ENCODE results near the gene URAD. TPM values are rescaled to one million over a fixed set of nuclear protein-coding genes. Genes with fewer than 3 reads are reported as not detected.
"Not testable (repeated sequence)": the region's sequence is repeated elsewhere in the genome, so short reads cannot be mapped to it uniquely, and the experiment has no call there.

The URAD gene
- total RNA-seq, 6 donors from 2014 or later, result 0.27 TPM; not detected in 5

GRCh38 chr13:27966641-27967202 is 21.8 kb downstream of the URAD start:
- 0 to 4% methylated on average over 3 to 24 of the region's 38 CpGs for WGBS, 2 donors
- H3K4me3 ChIP-seq, result peak overlapping the region in 1 of 4 donors; percentile 24
- no peak overlapping the region for H3K27ac ChIP-seq
- no peaks in the 10 kb centered on the region for H3K36me3 ChIP-seq
- peaks cover 4 to 42% (median 15%) of the 10 kb centered on the region in 4 donors for H3K4me1 ChIP-seq
- TF ChIP-seq EP300 (IDR thresholded peaks at IDR 0.05) (no peak), POLR2A (IDR thresholded peaks at IDR 0.05) (no peak), POLR2AphosphoS5 (IDR thresholded peaks at IDR 0.05) (no peak), CTCF (IDR thresholded peaks at IDR 0.05) (no peak)
- ATAC-seq (ENCODE audit: low FRiP score in 2 of 2) (peak in 1 of 2 donors; percentile 24), DNase-seq (no peak)
- H3K27me3 ChIP-seq, result peaks cover 3 to 81% (median 45%) of the 10 kb centered on the region in 4 donors
- H3K9me3 ChIP-seq, result no peaks in the 10 kb centered on the region

GRCh38 chr13:27965740-27966640 is 22.5 kb downstream of the URAD start:
- no peaks in the 10 kb centered on the region for H3K36me3 ChIP-seq
- H3K4me3 ChIP-seq, result peak overlapping the region in 1 of 4 donors; percentile 24
- no peak overlapping the region for H3K27ac ChIP-seq
- TF ChIP-seq EP300 (IDR thresholded peaks at IDR 0.05) (no peak), CTCF (IDR thresholded peaks at IDR 0.05) (no peak), POLR2AphosphoS5 (IDR thresholded peaks at IDR 0.05) (no peak), POLR2A (IDR thresholded peaks at IDR 0.05) (no peak)
- DNase-seq, result no peak
- peaks cover 3 to 80% (median 45%) of the 10 kb centered on the region in 4 donors for H3K27me3 ChIP-seq
- WGBS, 2 donors, result 11 to 27% methylated on average over 13 to 43 of the region's 45 CpGs
- no peaks in the 10 kb centered on the region for H3K9me3 ChIP-seq
- no peak for ATAC-seq (ENCODE audit: low FRiP score in 2 of 2)
- peaks cover 6 to 48% (median 19%) of the 10 kb centered on the region in 4 donors for H3K4me1 ChIP-seq

- no peak for TF ChIP-seq EP300 (IDR thresholded peaks at IDR 0.05)
- TF ChIP-seq CTCF (IDR thresholded peaks at IDR 0.05), result no peak
- TF ChIP-seq POLR2AphosphoS5 (IDR thresholded peaks at IDR 0.05), result no peak
Measured at GRCh38 chr13:27965343-27965739, 23.2 kb downstream of the URAD start.

GRCh38 chr13:27964741-27965323 is 23.7 kb downstream of the URAD start:
- ATAC-seq (ENCODE audit: low FRiP score in 2 of 2) (no peak), DNase-seq (no peak)
- H3K9me3 ChIP-seq, result no peaks in the 10 kb centered on the region
- peaks cover 6 to 78% (median 47%) of the 10 kb centered on the region in 4 donors for H3K27me3 ChIP-seq
- 9 to 15% methylated on average over 15 of the region's 15 CpGs for WGBS, 2 donors
- H3K4me1 ChIP-seq, result peaks cover 17 to 54% (median 29%) of the 10 kb centered on the region in 4 donors
- H3K36me3 ChIP-seq, result no peaks in the 10 kb centered on the region
- no peak for TF ChIP-seq POLR2AphosphoS5 (IDR thresholded peaks at IDR 0.05)
- H3K27ac ChIP-seq, result no peak overlapping the region
- H3K4me3 ChIP-seq, result no peak overlapping the region

More at GRCh38 chr13:27965343-27965739, 23.2 kb downstream of the URAD start:
- H3K36me3 ChIP-seq, result no peaks in the 10 kb centered on the region
- no peak overlapping the region for H3K27ac ChIP-seq
- H3K27me3 ChIP-seq, result peaks cover 6 to 79% (median 46%) of the 10 kb centered on the region in 4 donors
- peaks cover 13 to 51% (median 25%) of the 10 kb centered on the region in 4 donors for H3K4me1 ChIP-seq
- no peak overlapping the region for H3K4me3 ChIP-seq
- 59 to 68% methylated on average over 7 of the region's 7 CpGs for WGBS, 2 donors
- ATAC-seq (ENCODE audit: low FRiP score in 2 of 2), result no peak
- H3K9me3 ChIP-seq, result no peaks in the 10 kb centered on the region
- DNase-seq, result no peak

GRCh38 chr13:27964206-27964605 is 24.3 kb downstream of the URAD start:
- 56 to 68% methylated on average over 8 to 13 of the region's 13 CpGs for WGBS, 2 donors
- not testable (repeated sequence) for H3K9me3 ChIP-seq; DNase-seq; H3K4me3 ChIP-seq; ATAC-seq (ENCODE audit: low FRiP score in 2 of 2); H3K27ac ChIP-seq; H3K36me3 ChIP-seq
- Histone ChIP-seq H3K27me3 (peaks cover 6 to 79% (median 48%) of the 10 kb centered on the region in 4 donors), H3K4me1 (peaks cover 17 to 54% (median 31%) of the 10 kb centered on the region in 4 donors)

Measured in upper lobe of left lung (tissue), 6 donors.